HG02642 (cell line): ENCODE data around the gene ZC2HC1C.
A peak's percentile ranks its signal among the peaks of the same experiment; 100 is the strongest.

Source experiments
- ATAC-seq: cut with Tn5 transposase; IDR thresholded peaks from one replicate; pipeline ENCODE4 v1.9.1; 2021; ENCODE audit warnings: mild to moderate bottlenecking; ENCODE audit not compliant: unreplicated experiment, poor library complexity

ZC2HC1C gene, protein sequence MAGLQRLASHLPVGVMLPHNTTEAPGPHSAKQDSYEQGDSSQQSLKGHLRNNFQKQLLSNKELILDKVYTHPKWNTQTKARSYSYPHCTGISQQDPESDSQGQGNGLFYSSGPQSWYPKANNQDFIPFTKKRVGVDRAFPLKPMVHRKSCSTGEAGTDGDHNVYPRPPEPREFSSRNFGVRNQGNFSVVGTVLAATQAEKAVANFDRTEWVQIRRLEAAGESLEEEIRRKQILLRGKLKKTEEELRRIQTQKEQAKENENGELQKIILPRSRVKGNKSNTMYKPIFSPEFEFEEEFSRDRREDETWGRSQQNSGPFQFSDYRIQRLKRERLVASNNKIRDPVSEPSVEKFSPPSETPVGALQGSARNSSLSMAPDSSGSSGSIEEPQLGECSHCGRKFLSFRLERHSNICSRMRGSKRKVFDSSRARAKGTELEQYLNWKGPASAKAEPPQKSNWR

DNA sequence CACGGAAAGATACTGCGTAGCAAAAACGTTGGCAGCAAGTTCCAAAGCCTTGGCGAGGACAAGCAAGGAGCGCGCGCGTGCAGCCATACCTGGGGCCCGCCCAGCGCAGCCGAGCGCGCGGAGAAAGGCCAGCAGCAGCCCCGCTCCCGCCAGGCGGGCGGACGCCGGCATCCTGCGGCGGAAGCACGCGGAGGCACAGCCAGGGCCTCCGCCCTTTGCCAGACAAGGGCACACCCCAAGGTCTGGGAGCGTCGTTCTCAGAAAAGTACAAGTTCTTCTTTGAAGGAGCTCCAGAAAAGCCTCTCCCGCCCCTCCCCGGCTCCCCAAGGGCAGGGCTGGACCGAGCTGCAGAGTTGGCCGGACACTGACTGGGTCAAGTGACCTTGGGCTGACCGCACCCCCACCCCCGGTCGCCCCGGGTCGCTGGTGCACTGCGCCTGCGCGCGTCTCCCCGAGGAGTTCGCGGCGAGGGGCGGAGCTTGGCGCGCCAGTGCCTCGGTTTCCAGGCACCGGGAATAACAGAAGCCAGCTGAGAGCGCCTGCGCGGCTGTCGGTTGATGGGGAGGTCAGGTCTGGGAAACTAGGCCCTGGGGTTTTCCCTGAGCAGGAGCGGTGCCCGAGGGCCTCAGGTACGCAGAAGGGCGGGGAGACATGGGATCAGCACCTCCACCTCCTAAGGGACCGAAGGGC lies at the start of gene ZC2HC1C:
TSS of gene ZC2HC1C (plus strand) at position 521 of the 690 bp plus-strand sequence. CDS start 933 bp downstream, outside the sequence.
- peak; percentile 77 for ATAC-seq

GRCh38 chr14:75022655-75023054 lies 46.8 kb upstream of the ZC2HC1C start:
- no peak for ATAC-seq

DNA sequence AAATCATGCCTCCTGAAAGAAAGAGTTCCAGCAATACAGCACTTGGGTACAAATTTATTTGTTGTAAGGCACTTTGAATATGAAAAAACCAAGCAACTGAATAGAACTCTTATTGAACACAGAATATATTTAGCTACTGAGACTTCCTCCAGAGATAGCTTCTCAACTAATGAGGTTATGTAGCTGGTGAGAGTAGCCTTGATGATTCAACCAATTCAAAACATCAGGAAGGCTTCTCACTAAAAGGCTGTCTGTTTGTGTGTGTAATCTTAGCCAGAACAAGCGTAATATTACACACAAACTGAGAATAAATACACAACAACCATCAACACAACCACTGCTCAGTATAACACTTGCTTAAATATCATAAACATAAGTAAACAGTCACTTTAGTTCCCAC lies 46.3 kb upstream of the ZC2HC1C start:
- ATAC-seq, result no peak

GRCh38 chr14:75025082-75025481 lies 44.4 kb upstream of the ZC2HC1C start:
- ATAC-seq, result no peak

DNA sequence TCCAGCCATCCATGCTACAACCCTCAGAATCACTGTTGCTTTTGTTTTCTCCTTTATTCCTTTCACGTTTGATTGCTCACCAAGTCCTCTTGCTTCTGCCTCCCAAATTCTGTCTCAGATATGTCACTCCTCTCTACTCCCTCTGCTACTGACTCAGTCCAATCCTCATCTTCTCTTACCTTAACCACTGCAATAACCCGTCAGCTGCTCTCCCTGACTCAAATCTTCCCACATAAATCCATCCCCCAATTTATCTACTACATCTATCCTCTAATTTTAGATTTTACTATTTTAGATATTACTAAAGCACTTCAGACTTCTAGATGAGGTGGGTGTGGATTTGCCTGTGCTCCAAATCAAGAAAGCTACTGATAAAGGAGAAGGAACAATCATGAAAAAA lies 43.6 kb upstream of the ZC2HC1C start:
- no peak for ATAC-seq

DNA sequence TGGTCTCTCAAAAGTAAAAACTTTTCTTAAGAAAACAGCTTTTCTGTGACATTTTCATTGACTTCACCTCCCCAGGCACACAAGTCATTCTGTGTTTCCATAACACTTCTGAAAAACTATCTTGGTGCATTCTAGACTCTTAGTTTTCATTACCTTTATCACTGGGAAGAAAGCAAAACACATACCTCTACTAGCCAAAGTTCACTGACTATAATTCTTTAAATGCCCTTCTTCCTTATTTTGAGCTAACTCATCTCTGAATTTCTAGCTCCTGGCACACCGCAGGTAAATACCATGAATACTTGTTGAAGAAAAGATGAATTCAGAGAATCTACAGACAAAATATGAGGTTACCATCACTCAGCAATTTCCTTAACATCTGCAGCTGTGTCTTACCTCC lies 39.3 kb upstream of the ZC2HC1C start:
- ATAC-seq, result no peak

GRCh38 chr14:75032939-75033338 lies 36.5 kb upstream of the ZC2HC1C start:
- ATAC-seq, result no peak

GRCh38 chr14:75040507-75040906 lies 28.9 kb upstream of the ZC2HC1C start:
- no peak for ATAC-seq

GRCh38 chr14:75040959-75041358 lies 28.5 kb upstream of the ZC2HC1C start:
- ATAC-seq, result no peak

- ATAC-seq, result no peak
Observed at GRCh38 chr14:75041613-75042012, 27.8 kb upstream of the ZC2HC1C start.

GRCh38 chr14:75042035-75042434 lies 27.4 kb upstream of the ZC2HC1C start:
- ATAC-seq, result no peak

DNA sequence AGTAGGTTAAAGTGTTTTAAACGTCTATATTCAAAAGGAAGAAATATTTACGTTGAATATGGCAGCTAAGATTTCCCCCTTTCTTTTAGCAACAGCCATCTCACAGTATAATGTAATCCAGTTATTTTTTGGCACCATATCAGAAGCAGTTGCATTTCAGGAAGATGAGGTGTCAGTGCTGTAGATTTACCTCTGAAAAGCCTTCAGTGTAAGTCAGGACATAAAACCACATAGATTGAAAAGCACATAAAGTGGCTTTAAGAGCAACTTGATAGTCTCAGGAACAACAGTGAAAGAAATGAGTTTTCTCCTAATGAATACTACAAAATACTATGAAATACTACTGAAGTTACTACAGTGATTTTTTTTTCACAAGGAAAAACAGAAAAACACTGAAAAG lies 25.1 kb upstream of the ZC2HC1C start:
- no peak for ATAC-seq

DNA sequence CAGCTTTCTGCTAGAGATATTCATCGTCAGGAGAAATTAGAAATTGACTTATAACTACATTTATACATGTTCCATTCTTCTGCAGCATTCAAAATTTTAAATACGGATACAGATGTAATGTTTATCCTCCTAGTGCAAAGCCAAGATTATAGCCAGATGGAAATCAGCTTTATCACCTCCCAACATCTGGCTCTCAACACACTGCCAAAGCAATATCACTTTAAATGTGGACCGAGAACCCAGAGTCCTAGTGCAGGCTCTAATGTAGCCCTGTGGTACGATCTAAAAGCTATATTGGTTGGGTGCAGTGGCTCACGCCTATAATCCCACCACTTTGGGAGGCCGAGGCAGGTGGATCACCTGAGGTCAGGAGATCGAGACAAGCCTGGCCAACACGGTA lies 24.7 kb upstream of the ZC2HC1C start:
- ATAC-seq, result no peak

GRCh38 chr14:75046275-75046674 lies 23.2 kb upstream of the ZC2HC1C start:
- ATAC-seq, result no peak

- no peak for ATAC-seq
Observed at GRCh38 chr14:75046899-75047298, 22.5 kb upstream of the ZC2HC1C start.

DNA sequence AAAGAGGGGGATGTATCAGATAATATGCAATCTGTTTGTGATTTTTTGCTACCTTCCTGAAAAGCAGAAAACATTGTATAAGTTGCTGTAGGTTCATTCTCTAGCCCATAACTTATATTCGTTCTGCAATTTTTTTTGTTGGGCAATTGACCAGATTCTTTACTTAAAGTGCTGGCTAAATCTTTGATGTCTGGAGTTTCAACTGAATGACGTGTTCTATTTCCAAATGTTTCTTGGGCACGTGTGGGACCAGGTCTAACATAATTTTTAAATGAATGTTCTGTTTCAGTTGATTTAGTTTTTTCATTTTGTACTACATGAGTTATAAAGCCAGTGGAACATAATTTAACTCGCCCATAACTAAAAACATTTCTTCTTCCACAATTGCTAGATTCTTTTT lies 21.9 kb upstream of the ZC2HC1C start:
- ATAC-seq, result no peak

DNA sequence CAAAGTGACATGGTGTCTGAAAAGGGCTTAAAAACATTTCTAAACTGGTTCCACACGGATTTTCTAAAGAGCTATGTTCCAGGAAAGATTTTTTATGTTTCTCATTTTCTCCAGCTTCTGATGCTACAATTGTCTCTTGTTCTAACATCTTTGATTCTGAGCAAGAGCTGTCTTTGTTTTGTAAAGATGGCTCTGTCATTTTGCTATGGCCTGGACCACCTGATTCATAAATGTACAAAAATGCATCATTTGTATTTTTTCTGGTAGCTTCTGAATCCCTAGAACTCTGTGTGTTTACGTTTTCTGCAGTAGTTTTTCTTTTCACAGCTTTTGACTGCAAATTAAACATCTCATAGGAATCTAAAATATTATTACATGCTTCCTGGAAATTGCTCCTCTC lies 21.3 kb upstream of the ZC2HC1C start:
- no peak for ATAC-seq

DNA sequence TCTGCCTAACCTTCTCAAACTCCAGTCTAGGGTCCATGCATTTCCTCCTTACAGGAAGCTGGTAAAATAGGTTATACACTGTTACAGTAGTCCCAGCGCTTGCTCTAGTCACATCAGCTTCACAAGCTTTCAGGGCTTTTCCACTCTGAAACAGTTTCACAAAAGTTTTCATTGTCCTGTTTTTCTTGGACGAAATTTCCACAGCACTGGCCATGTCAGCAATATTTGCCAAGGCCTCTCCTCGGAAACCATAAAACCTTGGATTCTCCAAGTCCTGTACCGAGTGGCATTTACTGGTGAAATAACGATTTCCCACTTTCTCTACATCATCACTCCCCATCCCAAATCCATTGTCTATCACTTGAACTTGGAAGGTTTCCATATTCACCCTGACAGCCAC lies 20.3 kb upstream of the ZC2HC1C start:
- ATAC-seq, result no peak

DNA sequence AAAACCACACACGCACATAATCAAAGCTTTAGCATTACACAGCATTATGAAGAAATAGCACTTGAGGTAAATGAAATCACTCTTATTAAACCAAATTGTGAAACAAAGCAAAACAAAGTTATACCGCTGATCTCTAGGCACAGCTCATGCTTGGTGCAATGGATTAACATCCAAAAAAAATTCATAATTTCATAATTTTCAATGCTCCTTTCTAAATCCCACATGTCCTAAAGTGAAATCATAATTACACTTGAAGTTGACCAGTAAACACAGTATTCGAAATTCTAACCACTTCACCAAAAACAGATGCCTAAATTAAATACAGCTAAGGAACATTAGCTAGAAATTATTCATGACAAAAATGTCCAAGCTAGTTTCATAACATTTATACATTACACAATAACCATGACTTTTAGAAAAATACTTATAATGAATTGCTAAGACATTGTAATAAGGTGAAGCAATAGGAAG lies 19.7 kb upstream of the ZC2HC1C start:
- no peak for ATAC-seq

DNA sequence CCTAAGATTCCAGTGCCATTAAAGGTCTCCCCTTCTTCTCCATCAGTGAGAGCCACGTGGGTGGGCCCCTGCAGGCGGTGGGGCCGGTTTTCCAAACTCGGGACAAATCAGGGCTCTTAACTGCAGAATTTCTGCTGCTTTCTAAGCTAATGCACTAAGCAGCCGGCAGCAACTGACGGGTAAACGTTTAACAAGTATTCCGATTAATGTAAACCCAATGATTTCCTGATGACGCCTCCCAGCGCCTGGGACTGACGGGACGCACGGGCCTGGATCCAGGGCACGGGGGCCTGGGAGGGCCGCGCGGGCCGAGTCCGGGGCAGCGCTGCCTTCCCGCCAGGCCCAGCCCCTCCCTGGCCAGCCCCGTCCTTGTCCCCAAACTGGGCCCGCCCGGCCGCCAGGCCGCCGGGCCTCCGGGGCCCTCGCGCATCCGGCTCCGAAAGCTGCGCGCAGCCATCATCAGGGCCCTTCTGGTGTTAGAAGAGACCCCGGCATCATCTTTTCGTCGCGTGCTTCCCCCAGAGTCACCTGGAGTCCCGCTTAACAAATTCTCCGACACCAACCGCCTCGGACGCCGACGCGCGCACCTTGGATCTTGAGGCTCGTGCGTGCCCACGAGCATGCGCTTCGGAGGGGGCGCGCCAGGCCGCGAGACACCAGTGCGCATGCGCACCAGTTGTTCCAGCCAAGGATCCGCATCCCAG lies 18.4 kb upstream of the ZC2HC1C start, which contains the start of gene MLH3:
TSS of gene MLH3 (minus strand) at position 616 of the 704 bp plus-strand sequence. CDS start 1,812 bp downstream, outside the sequence.
- peak; percentile 82 for ATAC-seq

DNA sequence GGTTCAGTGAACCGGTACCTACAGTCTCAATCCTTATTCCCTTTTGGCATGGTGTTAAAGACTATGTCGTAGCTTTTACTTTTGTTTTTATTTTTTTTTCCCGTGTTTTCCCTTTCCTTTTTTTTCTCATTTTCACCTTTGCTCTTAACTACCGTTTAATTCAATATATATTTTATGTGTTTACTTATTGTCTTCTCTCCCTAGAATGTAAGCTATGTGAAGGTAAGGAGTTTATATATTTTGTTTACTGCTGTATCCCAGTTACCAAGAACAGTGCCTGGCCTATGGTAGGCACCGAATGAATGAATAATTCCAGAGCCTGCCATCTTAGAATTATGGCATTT lies 17.9 kb upstream of the ZC2HC1C start:
- no peak for ATAC-seq
